Neuronal stem cell (in vitro differentiated cells): ENCODE measurements around the gene VEGFC.

Source experiments
- DNase-seq: peaks from one replicate; pipeline ENCODE4 v3.0.0-alpha.2; 2013; ENCODE audit warnings: low spot score
- H2AFZ ChIP-seq: one replicate; pipeline ENCODE4 v1.6.1; 2013; ENCODE audit warnings: mild to moderate bottlenecking, low read length, inconsistent platforms
- H2AK5ac ChIP-seq: 2 replicates; pipeline ENCODE4 v1.6.1; 2013; ENCODE audit warnings: low read depth, mild to moderate bottlenecking, inconsistent platforms, low read length, moderate library complexity, mixed read lengths
- H2BK120ac ChIP-seq: 2 replicates; pipeline ENCODE4 v1.6.1; 2013; ENCODE audit warnings: low read depth, mild to moderate bottlenecking, inconsistent platforms, low read length, moderate library complexity, mixed read lengths
- H2BK12ac ChIP-seq: one replicate; pipeline ENCODE4 v1.6.1; 2013; ENCODE audit warnings: low read length, inconsistent platforms
- H2BK15ac ChIP-seq: 2 replicates; pipeline ENCODE4 v1.6.1; 2013; ENCODE audit warnings: mild to moderate bottlenecking, low read length, inconsistent platforms, mixed read lengths
- H2BK5ac ChIP-seq: one replicate; pipeline ENCODE4 v1.6.1; 2013; ENCODE audit warnings: inconsistent platforms, mild to moderate bottlenecking, low read length, moderate library complexity
- H3K14ac ChIP-seq: one replicate; pipeline ENCODE4 v1.6.1; 2013; ENCODE audit warnings: low read length, inconsistent platforms
- H3K18ac ChIP-seq: 2 replicates; pipeline ENCODE4 v1.6.1; 2013; ENCODE audit warnings: low read length, inconsistent platforms
- H3K23ac ChIP-seq: 2 replicates; pipeline ENCODE4 v1.6.1; 2013; ENCODE audit warnings: low read depth, mild to moderate bottlenecking, mixed read lengths, low read length, inconsistent platforms; ENCODE audit not compliant: poor library complexity
- H3K27ac ChIP-seq: replicated peaks from 3 replicates; pipeline ENCODE4 v1.5.1; 2013; ENCODE audit warnings: low read length, inconsistent platforms
- H3K27me3 ChIP-seq, 3 experiments: 2 replicates each; pipeline ENCODE4 v1.6.1; 2013; ENCODE audit warnings: low read length in 3 of 3, mild to moderate bottlenecking in 2 of 3, inconsistent platforms in 1 of 3, low read depth in 1 of 3, mixed read lengths in 1 of 3, moderate library complexity in 1 of 3; ENCODE audit not compliant: control insufficient read depth in 3 of 3, insufficient read depth in 3 of 3
- H3K36me3 ChIP-seq, 2 donors: replicated peaks in 1 of 2; 2 replicates each; pipeline ENCODE4 v1.6.1; 2013; ENCODE audit warnings: low read length in 2 of 2; ENCODE audit not compliant: control insufficient read depth in 2 of 2, insufficient read depth in 2 of 2
- H3K4ac ChIP-seq: 2 replicates; pipeline ENCODE4 v1.6.1; 2013; ENCODE audit warnings: inconsistent platforms, mild to moderate bottlenecking, low read length, moderate library complexity
- H3K4me1 ChIP-seq, 2 donors: 1 replicate in 1 of 2; 2 replicates in 1 of 2; pipeline ENCODE4 v1.6.1; 2013; ENCODE audit warnings: low read length in 2 of 2, low read depth in 1 of 2; ENCODE audit not compliant: control insufficient read depth in 2 of 2, insufficient read depth in 1 of 2
- H3K4me2 ChIP-seq: one replicate; pipeline ENCODE4 v1.6.1; 2013; ENCODE audit warnings: mild to moderate bottlenecking, low read length, inconsistent platforms; ENCODE audit not compliant: insufficient read depth, poor library complexity, severe bottlenecking
- H3K4me3 ChIP-seq, 2 donors: 2 replicates each; pipeline ENCODE4 v1.5.1; 2013; ENCODE audit warnings: low read length in 2 of 2, mild to moderate bottlenecking in 2 of 2, inconsistent platforms in 1 of 2, moderate library complexity in 1 of 2
- H3K79me1 ChIP-seq: one replicate; pipeline ENCODE4 v1.6.1; 2013; ENCODE audit warnings: low read depth, mild to moderate bottlenecking, inconsistent platforms, low read length, moderate library complexity
- H3K9ac ChIP-seq: one replicate; pipeline ENCODE4 v1.6.1; 2013; ENCODE audit warnings: mild to moderate bottlenecking, low read depth, low read length, inconsistent platforms; ENCODE audit not compliant: poor library complexity
- H3K9me3 ChIP-seq, 2 donors: replicated peaks in 1 of 2; 2 replicates each; pipeline versions ENCODE3 to v1.6.1; 2013; ENCODE audit warnings: low read length in 2 of 2, mild to moderate bottlenecking in 2 of 2, inconsistent platforms in 1 of 2, low read depth in 1 of 2, mixed read lengths in 1 of 2, moderate library complexity in 1 of 2; ENCODE audit not compliant: control insufficient read depth in 2 of 2, insufficient read depth in 1 of 2
- H4K8ac ChIP-seq: one replicate; pipeline ENCODE4 v1.6.1; 2013; ENCODE audit warnings: low read depth, mild to moderate bottlenecking, inconsistent platforms, low read length, moderate library complexity
- H4K91ac ChIP-seq: one replicate; pipeline ENCODE4 v1.6.1; 2013; ENCODE audit warnings: low read length, low read depth, mild to moderate bottlenecking, inconsistent platforms; ENCODE audit not compliant: poor library complexity
- WGBS, 2 donors: extraction: QIAGEN DNeasy Blood & Tissue Kit; methylation state at CpG; one replicate each; pipeline ENCODE4 v1.1.7; 2013; ENCODE audit warnings: missing lambda C conversion rate in 2 of 2, mixed read lengths in 1 of 2; ENCODE audit not compliant: insufficient read length in 2 of 2, insufficient replicate concordance in 1 of 2; ENCODE audit errors: extremely low coverage in 2 of 2; 5-methylcytosine and 5-hydroxymethylcytosine counted together

The VEGFC gene

DNA sequence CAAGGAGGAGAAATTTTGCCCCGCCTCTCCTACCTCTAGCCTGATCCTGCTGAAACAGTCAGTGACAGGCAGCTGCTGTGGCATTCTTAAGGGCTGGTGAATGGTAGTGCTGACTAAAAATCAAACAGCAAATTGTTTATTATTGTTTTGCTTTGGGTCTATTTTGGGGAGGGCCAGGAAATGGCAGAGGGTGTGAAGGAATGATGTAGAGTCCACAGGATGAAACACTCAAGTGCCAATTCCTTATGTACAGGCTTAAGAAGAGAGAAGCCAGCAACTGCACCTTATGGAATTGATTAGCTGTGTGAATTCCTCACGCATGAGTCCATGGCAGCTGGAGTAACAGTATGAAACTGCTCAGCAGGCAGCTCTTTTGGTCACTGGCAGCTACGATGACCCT, 39.7 kb downstream of the VEGFC start:
- H2BK120ac ChIP-seq: no peak overlapping the region
- no peak overlapping the region for H3K14ac ChIP-seq
- H3K79me1 ChIP-seq: no peaks in the 10 kb centered on the region
- H2AK5ac ChIP-seq: no peak overlapping the region
- no peak overlapping the region for H3K4ac ChIP-seq
- no peak overlapping the region for H3K4me3 ChIP-seq
- no peaks in the 10 kb centered on the region for H3K36me3 ChIP-seq
- H4K91ac ChIP-seq: no peak overlapping the region
- H4K8ac ChIP-seq: no peak overlapping the region
- H3K4me2 ChIP-seq: no peak overlapping the region
- peaks cover 0 to 5% of the 10 kb centered on the region in 2 donors for H3K4me1 ChIP-seq
- no peak overlapping the region for H3K18ac ChIP-seq
- H3K23ac ChIP-seq: no peak overlapping the region
- H3K27ac ChIP-seq: no peak overlapping the region
- no peaks in the 10 kb centered on the region for H3K27me3 ChIP-seq
- WGBS, 2 donors: no CpG with 5 or more reads among the region's 3 CpGs
- H3K9ac ChIP-seq: no peak overlapping the region
- DNase-seq: no peak
- no peaks in the 10 kb centered on the region for H3K9me3 ChIP-seq
- H2AFZ ChIP-seq: peak overlapping the region; percentile 5
- no peak overlapping the region for H2BK5ac ChIP-seq
- H2BK12ac ChIP-seq: no peak overlapping the region
- H2BK15ac ChIP-seq: no peak overlapping the region

DNA sequence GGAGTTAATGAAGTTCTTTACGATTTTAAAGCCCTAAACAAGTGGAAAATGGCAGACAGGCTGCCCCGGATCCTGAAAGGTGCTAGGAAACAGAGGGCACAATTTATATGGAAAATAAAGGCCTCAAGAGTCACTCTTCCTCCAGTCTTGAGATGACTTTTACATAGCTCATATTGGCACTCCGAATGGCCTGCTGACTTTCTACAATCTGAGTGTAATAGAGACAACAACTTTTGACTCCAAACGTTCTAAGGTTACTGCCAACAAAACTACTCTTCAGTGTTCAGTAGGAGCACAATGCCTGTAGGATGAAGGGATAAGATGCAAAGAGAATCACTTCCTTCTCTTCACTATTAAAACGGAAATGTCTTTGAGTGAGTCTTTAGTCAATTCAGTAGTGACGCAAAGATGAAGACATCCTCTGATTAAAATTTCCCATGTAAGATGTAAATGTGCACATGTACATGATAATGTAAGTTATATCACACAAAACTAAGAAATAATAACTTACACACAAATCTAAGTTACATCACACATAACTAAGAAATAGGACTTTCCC, 40.5 kb downstream of the VEGFC start:
- no peak overlapping the region for H4K8ac ChIP-seq
- no peak overlapping the region for H3K9ac ChIP-seq
- no peak for DNase-seq
- no peak overlapping the region for H2BK5ac ChIP-seq
- no peaks in the 10 kb centered on the region for H3K79me1 ChIP-seq
- H3K18ac ChIP-seq: no peak overlapping the region
- no peaks in the 10 kb centered on the region for H3K9me3 ChIP-seq
- no peak overlapping the region for H2BK120ac ChIP-seq
- H2BK12ac ChIP-seq: no peak overlapping the region
- no peaks in the 10 kb centered on the region for H3K36me3 ChIP-seq
- H3K27ac ChIP-seq: no peak overlapping the region
- H3K14ac ChIP-seq: no peak overlapping the region
- WGBS, 2 donors: no CpG with 5 or more reads among the region's 6 CpGs
- H4K91ac ChIP-seq: no peak overlapping the region
- no peak overlapping the region for H2AK5ac ChIP-seq
- H3K23ac ChIP-seq: no peak overlapping the region
- no peak overlapping the region for H2BK15ac ChIP-seq
- no peak overlapping the region for H3K4me2 ChIP-seq
- H3K4ac ChIP-seq: no peak overlapping the region
- H3K27me3 ChIP-seq: no peaks in the 10 kb centered on the region
- H2AFZ ChIP-seq: peak overlapping the region; percentile 48
- H3K4me1 ChIP-seq: peaks cover 0 to 5% of the 10 kb centered on the region in 2 donors
- no peak overlapping the region for H3K4me3 ChIP-seq

DNA sequence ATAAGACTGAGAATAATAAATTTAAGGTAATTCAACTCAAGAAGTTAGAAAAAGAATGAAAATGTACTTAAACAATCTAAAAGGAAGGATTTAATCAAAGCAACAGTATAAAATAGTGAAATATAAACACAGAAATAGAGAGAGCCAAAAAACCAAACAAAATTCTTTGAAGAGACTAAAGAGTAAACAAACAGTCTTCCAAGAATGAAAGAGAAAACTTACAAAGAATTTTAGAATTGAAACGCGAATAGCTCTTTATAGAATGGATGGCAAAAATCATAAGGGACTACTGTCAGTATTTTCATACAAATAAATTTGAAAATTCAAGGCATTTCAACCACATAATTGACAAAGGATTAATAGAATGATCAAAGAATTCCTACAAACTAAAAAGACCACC, 41.7 kb downstream of the VEGFC start:
- no peak for DNase-seq
- H3K4me2 ChIP-seq: no peak overlapping the region
- no peak overlapping the region for H3K4ac ChIP-seq
- no peak overlapping the region for H3K14ac ChIP-seq
- no peaks in the 10 kb centered on the region for H3K9me3 ChIP-seq
- WGBS, 2 donors: no CpG with 5 or more reads among the region's 2 CpGs
- no peak overlapping the region for H2AFZ ChIP-seq
- H3K18ac ChIP-seq: no peak overlapping the region
- no peak overlapping the region for H2BK12ac ChIP-seq
- H3K36me3 ChIP-seq: no peaks in the 10 kb centered on the region
- H4K8ac ChIP-seq: no peak overlapping the region
- no peak overlapping the region for H2BK5ac ChIP-seq
- H4K91ac ChIP-seq: no peak overlapping the region
- H2AK5ac ChIP-seq: no peak overlapping the region
- no peak overlapping the region for H3K4me3 ChIP-seq
- H3K79me1 ChIP-seq: no peaks in the 10 kb centered on the region
- no peak overlapping the region for H2BK120ac ChIP-seq
- no peak overlapping the region for H2BK15ac ChIP-seq
- peaks cover 0 to 5% of the 10 kb centered on the region in 2 donors for H3K4me1 ChIP-seq
- no peaks in the 10 kb centered on the region for H3K27me3 ChIP-seq
- H3K9ac ChIP-seq: no peak overlapping the region
- no peak overlapping the region for H3K27ac ChIP-seq
- no peak overlapping the region for H3K23ac ChIP-seq

DNA sequence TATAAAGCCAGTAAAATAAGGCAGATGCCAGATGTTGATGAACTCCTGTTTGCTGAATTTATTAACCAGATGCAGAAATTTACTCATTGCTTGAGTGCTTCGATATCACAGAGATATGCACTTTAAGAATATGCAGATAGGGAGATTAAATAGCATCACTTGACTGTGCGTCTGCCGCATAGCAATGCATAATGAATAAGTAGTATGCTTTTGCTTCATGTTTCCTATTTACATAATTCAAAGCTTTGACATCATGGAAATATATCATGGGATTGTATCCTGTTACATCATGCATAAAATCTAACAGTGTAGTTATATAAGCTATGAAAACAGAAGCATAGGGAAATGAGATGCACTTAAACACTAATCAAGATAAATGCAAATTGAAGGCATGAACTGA, 45.9 kb downstream of the VEGFC start:
- Histone ChIP-seq H2BK120ac (no peak overlapping the region), H2BK15ac (no peak overlapping the region), H2AFZ (no peak overlapping the region), H3K4me3 (no peak overlapping the region), H3K4me2 (no peak overlapping the region), H4K91ac (no peak overlapping the region), H2BK12ac (no peak overlapping the region), H3K4ac (no peak overlapping the region), H2BK5ac (no peak overlapping the region), H4K8ac (no peak overlapping the region), H3K27me3 (no peaks in the 10 kb centered on the region), H3K18ac (no peak overlapping the region), H2AK5ac (no peak overlapping the region), H3K9ac (no peak overlapping the region), H3K4me1 (no peaks in the 10 kb centered on the region), H3K36me3 (no peaks in the 10 kb centered on the region), H3K9me3 (no peaks in the 10 kb centered on the region), H3K23ac (no peak overlapping the region), H3K14ac (no peak overlapping the region), H3K79me1 (no peaks in the 10 kb centered on the region), H3K27ac (no peak overlapping the region)
- no peak for DNase-seq
- WGBS, 2 donors: no CpG with 5 or more reads among the region's 3 CpGs
